K562 (cell line): Measurements from ENCODE around the gene PARD3B. TPM values are rescaled to one million over a fixed set of nuclear protein-coding genes. Genes with fewer than 3 reads are reported as not detected.
A peak's percentile ranks its signal among the peaks of the same experiment; 100 is the strongest.

Experiments used
- ATAC-seq: fragments of 200-7000 bp; cut with Tn5 transposase; 3 replicates; pipeline ENCODE4 v1.9.1; 2020; ENCODE audit warnings: moderate library complexity
- BruUV-seq: library from RNA; stranded (reverse); fragments of 400-500 nt; replicated peaks from 2 replicates; lab custom pipeline; 2021; lab: Mats Ljungman, UMichigan
- CTCF ChIA-PET: fragments of 300-600 bp; formaldehyde crosslinking; extraction: SDS; loops from one replicate; lab custom pipeline; 2021; ENCODE audit warnings: low intra/inter-chr PET ratio; lab: Yijun Ruan, JAX
- POLR2A ChIA-PET: fragments of 300-600, 350-650 bp; sonication (Branson Sonifier 250); formaldehyde crosslinking; extraction: SDS; loops from one replicate; lab custom pipeline; 2021; ENCODE audit warnings: antibody characterized with exemption, inconsistent platforms; lab: Yijun Ruan, JAX
- DNase-seq, 4 experiments: peaks; one replicate each; pipeline versions ENCODE4 v3.0.0 to v3.0.0-alpha.2; 2011 to 2018; ENCODE audit warnings: low spot score in 3 of 4, mixed read lengths in 3 of 4; ENCODE audit errors: extremely low read depth in 1 of 4
- FAIRE-seq: peaks from 2 replicates; lab custom pipeline; 2011; peaks lifted over from hg19 to GRCh38; lab: Jason Lieb, UNC
- H2AFZ ChIP-seq: 2 replicates; pipeline ENCODE4 v1.6.0; 2011; ENCODE audit warnings: low read depth, low read length, control low read depth, inconsistent platforms
- H3K27ac ChIP-seq: fragments of 200-600 bp; 3 replicates; pipeline ENCODE4 v1.8.0; 2011; ENCODE audit warnings: low read depth, mild to moderate bottlenecking, control low read depth, inconsistent platforms, low read length, moderate library complexity, mixed read lengths; ENCODE audit errors: extremely low read depth
- H3K27me3 ChIP-seq, 2 experiments: fragments of 300-600 bp in 1 of 2; 2 replicates in 1 of 2; 3 replicates in 1 of 2; pipeline versions ENCODE4 v1.6.0 to v1.8.0; 2011; ENCODE audit warnings: inconsistent platforms in 2 of 2, low read length in 2 of 2, mild to moderate bottlenecking in 1 of 2, mixed read lengths in 1 of 2, moderate library complexity in 1 of 2; ENCODE audit not compliant: control insufficient read depth in 2 of 2, insufficient read depth in 2 of 2
- H3K36me3 ChIP-seq: fragments of 300-600 bp; 3 replicates; pipeline ENCODE4 v1.8.0; 2011; ENCODE audit warnings: mild to moderate bottlenecking, low read length, inconsistent platforms; ENCODE audit not compliant: control insufficient read depth, insufficient read depth
- H3K4me1 ChIP-seq, 2 experiments: fragments of 200-600 bp in 1 of 2; replicated peaks in 1 of 2; 2 replicates in 1 of 2; 3 replicates in 1 of 2; pipeline versions ENCODE4 v1.5.1 to v1.8.0; 2011; ENCODE audit warnings: inconsistent platforms in 2 of 2, low read length in 2 of 2, mild to moderate bottlenecking in 1 of 2, mixed read lengths in 1 of 2, moderate library complexity in 1 of 2; ENCODE audit not compliant: control insufficient read depth in 2 of 2, insufficient read depth in 2 of 2
- H3K4me2 ChIP-seq: 2 replicates; pipeline ENCODE4 v1.6.1; 2011; ENCODE audit warnings: low read length, control low read depth, inconsistent platforms, mixed read lengths; ENCODE audit not compliant: insufficient read depth
- H3K4me3 ChIP-seq: fragments of 200-600 bp; sonication (generic), shearing (Covaris generic); 2 replicates; pipeline ENCODE4 v1.5.1; 2016; ENCODE audit warnings: control low read depth, inconsistent platforms
- H3K79me2 ChIP-seq: fragments of 200-600 bp; 3 replicates; pipeline ENCODE4 v1.8.0; 2011; ENCODE audit warnings: low read length, inconsistent platforms; ENCODE audit not compliant: control insufficient read depth, insufficient read depth
- H3K9ac ChIP-seq, 2 experiments: 2 replicates each; pipeline versions ENCODE4 v1.6.0 to v1.6.1; 2011; ENCODE audit warnings: low read depth in 2 of 2, low read length in 2 of 2, control low read depth in 1 of 2, inconsistent platforms in 1 of 2, mild to moderate bottlenecking in 1 of 2, mixed read lengths in 1 of 2; ENCODE audit not compliant: insufficient read depth in 1 of 2
- H3K9me1 ChIP-seq: one replicate; pipeline ENCODE4 v1.6.0; 2011; ENCODE audit warnings: inconsistent platforms, mild to moderate bottlenecking, low read length, moderate library complexity; ENCODE audit not compliant: control insufficient read depth, insufficient read depth
- H3K9me3 ChIP-seq: replicated peaks from 2 replicates; pipeline ENCODE4 v1.5.1; 2011; ENCODE audit warnings: low read depth, low read length, inconsistent platforms; ENCODE audit not compliant: control insufficient read depth, insufficient read depth
- H4K20me1 ChIP-seq: replicated peaks from 2 replicates; pipeline ENCODE4 v1.6.1; 2011; ENCODE audit warnings: low read length, inconsistent platforms, mixed read lengths; ENCODE audit not compliant: control insufficient read depth, insufficient read depth
- BCOR ChIP-seq: fragments of 450-650 bp; IDR thresholded peaks from 2 replicates; pipeline ENCODE4 v1.6.1; 2016
- DPF2 ChIP-seq: fragments of 450-650 bp; IDR thresholded peaks from 2 replicates; pipeline ENCODE4 v1.6.1; 2016
- FOSL1 ChIP-seq: fragments of 200-800 bp; sonication (Bioruptor generic); conservative IDR thresholded peaks from 2 replicates; pipeline ENCODE4 v1.6.1; 2016; ENCODE audit warnings: missing genetic modification characterization, missing compliant biosample characterization
- FOXM1 ChIP-seq, 2 experiments: fragments of 450-650 bp in 1 of 2; sonication (generic) in 1 of 2; formaldehyde crosslinking in 1 of 2; IDR thresholded peaks; 2 replicates each; pipeline versions ENCODE4 v1.6.1 to v1.9.0; 2017 to 2022; ENCODE audit warnings: low read depth in 2 of 2, mild to moderate bottlenecking in 2 of 2, missing genetic modification reagents in 1 of 2, moderate library complexity in 1 of 2
- JUND ChIP-seq, 2 experiments: IDR thresholded peaks; 2 replicates in 1 of 2; 3 replicates in 1 of 2; pipeline ENCODE4 v1.6.1; 2011; ENCODE audit warnings: borderline replicate concordance in 2 of 2, low read depth in 2 of 2, low read length in 2 of 2, improper control_type of control experiment in 1 of 2, missing biosample characterization in 1 of 2, missing genetic modification characterization in 1 of 2, missing genetic modification reagents in 1 of 2
- MCM5 ChIP-seq: fragments of 450-650 bp; IDR thresholded peaks from 2 replicates; pipeline ENCODE4 v1.6.1; 2016; ENCODE audit warnings: low read depth
- NFIX ChIP-seq: fragments of 250-450 bp; sonication (Bioruptor Pico); IDR thresholded peaks from 2 replicates; pipeline ENCODE4 v1.4.0; 2020; ENCODE audit warnings: low read depth, mild to moderate bottlenecking, moderate library complexity
- NR0B1 ChIP-seq: fragments of 450-650 bp; IDR thresholded peaks from one replicate; pipeline ENCODE4 v1.6.1; 2018; ENCODE audit warnings: mild to moderate bottlenecking, moderate library complexity; ENCODE audit not compliant: partially characterized antibody
- NR2C2 ChIP-seq, 2 experiments: fragments of 200-800 bp in 1 of 2; sonication (Bioruptor generic) in 1 of 2; sonication (generic) in 1 of 2; formaldehyde crosslinking in 1 of 2; IDR thresholded peaks; 2 replicates each; pipeline versions ENCODE4 v1.6.1 to v1.8.0; 2016 to 2022; ENCODE audit warnings: mild to moderate bottlenecking in 1 of 2, missing compliant biosample characterization in 1 of 2, missing genetic modification characterization in 1 of 2, missing genetic modification reagents in 1 of 2
- TSHZ1 ChIP-seq: fragments of 250-450 bp; sonication (Bioruptor Pico); IDR thresholded peaks from 2 replicates; pipeline ENCODE4 v1.4.0; 2020; ENCODE audit warnings: mild to moderate bottlenecking, moderate library complexity
- ZNF324 ChIP-seq: fragments of 250-450 bp; sonication (Bioruptor Pico); IDR thresholded peaks from 2 replicates; pipeline ENCODE4 v1.4.0; 2020; ENCODE audit warnings: mild to moderate bottlenecking
- WGBS: fragments of 100-300 bp; shearing (Covaris generic); methylation state at CpG from one replicate; pipeline ENCODE4 v1.1.6; 2016; ENCODE audit warnings: low coverage, mixed read lengths; ENCODE audit not compliant: insufficient coverage; ENCODE audit errors: missing lambda C conversion rate; 5-methylcytosine and 5-hydroxymethylcytosine counted together
- in situ Hi-C: fragments of 300-500 bp; cut with MboI; formaldehyde crosslinking; loops from 4 replicates; pipeline ENCODE4 v1.15.0; 2018; ENCODE audit warnings: inconsistent platforms, mixed read lengths
- intact Hi-C: fragments of 100-400 bp; cut with micrococcal nuclease; formaldehyde crosslinking; loops from 2 replicates; pipeline ENCODE4 v1.14.2; 2022
- polyA plus RNA-seq, 8 experiments: library from polyadenylated mRNA; depleted of rRNA in 4 of 8; stranded (reverse) in 5 of 8; unstranded in 3 of 8; fragments of >200 nt; fragmentation: Nextera tagmentation in 2 of 8; fragmentation: Illumina TruSeq in 1 of 8; extraction: Ambion mirVana in 2 of 8; extraction: Trizol in 1 of 8; gene quantifications; 2 replicates each; pipeline versions ENCODE4 v1.2.1 to v1.2.3, GENCODE V29; 2011 to 2014; ENCODE audit warnings: inconsistent platforms in 1 of 8, missing spikeins in 1 of 8
- total RNA-seq, 7 experiments: library from RNA; depleted of rRNA in 6 of 7; stranded (reverse); fragments of >200 nt in 6 of 7; fragmentation: Illumina TruSeq in 2 of 7; extraction: Trizol in 2 of 7; gene quantifications; 2 replicates each; pipeline versions ENCODE4 v1.2.1 to v1.2.3, GENCODE V29; 2011 to 2021; ENCODE audit warnings: low replicate concordance in 1 of 7
- TF ChIP-seq, protein P1 (sequence below): fragments of 250-450 bp; sonication (Bioruptor Pico); IDR thresholded peaks from 2 replicates; pipeline ENCODE4 v1.5.0; 2020; ENCODE audit warnings: mild to moderate bottlenecking

PARD3B gene
- total and polyA plus RNA-seq, 9 of the 15 experiments (the other 6 are each of a cell fraction or from before 2014, with no cell fraction given) = 0.15 to 3.0 (median 1.1) TPM

GRCh38 chr2:205428811-205429210 lies 883.5 kb downstream of the PARD3B start (continued):
- no peak for TF ChIP-seq NFIX (CRISPR knock-in tag)

GRCh38 chr2:205435970-205436369 lies 890.7 kb downstream of the PARD3B start:
- Histone ChIP-seq H3K4me2 (no peak overlapping the region), H3K79me2 (no peaks in the 10 kb centered on the region), H4K20me1 (no peaks in the 10 kb centered on the region), H3K36me3 (no peaks in the 10 kb centered on the region), H3K9me3 (no peaks in the 10 kb centered on the region), H3K9me1 (no peaks in the 10 kb centered on the region), H2AFZ (no peak overlapping the region), H3K4me3 (no peak overlapping the region), H3K4me1 (no peaks in the 10 kb centered on the region), H3K27me3 (no peaks in the 10 kb centered on the region), H3K27ac (no peak overlapping the region), H3K9ac (no peak overlapping the region)
- ATAC-seq (no peak), DNase-seq (no peak), FAIRE-seq (no peak)
- BruUV-seq = no TSS peak
- intact Hi-C loops = no loop called here
- POLR2A ChIA-PET = no interaction called here
- in situ Hi-C loops = no loop called here
- 6% methylated on average over 4 of the region's 4 CpGs for WGBS
- TF ChIP-seq DPF2 (0 out of 2 replicates have a peak, but pooled peaks have one; percentile 13), BCOR (no peak), NR2C2 (CRISPR knock-in tag; IDR thresholded peaks at IDR 0.05) (no peak), NR2C2 (tag; IDR thresholded peaks at IDR 0.05) (no peak), NR0B1 (no peak), FOXM1 (IDR thresholded peaks at IDR 0.05; ENCODE audit: low read depth) (no peak), FOXM1 (CRISPR knock-in tag; IDR thresholded peaks at IDR 0.05; ENCODE audit: low read depth) (no peak), JUND (IDR thresholded peaks at IDR 0.05; ENCODE audit: borderline replicate concordance, low read depth, low read length) (no peak), JUND (tag; IDR thresholded peaks at IDR 0.05; ENCODE audit: borderline replicate concordance, low read depth, low read length) (0 out of 3 replicates have a peak, but pooled peaks have one; percentile 21), FOSL1 (tag) (peak; percentile 84), TSHZ1 (no peak), ZNF324 (CRISPR knock-in tag) (no peak), MCM5 (no peak)
- TF ChIP-seq, protein P1, sequence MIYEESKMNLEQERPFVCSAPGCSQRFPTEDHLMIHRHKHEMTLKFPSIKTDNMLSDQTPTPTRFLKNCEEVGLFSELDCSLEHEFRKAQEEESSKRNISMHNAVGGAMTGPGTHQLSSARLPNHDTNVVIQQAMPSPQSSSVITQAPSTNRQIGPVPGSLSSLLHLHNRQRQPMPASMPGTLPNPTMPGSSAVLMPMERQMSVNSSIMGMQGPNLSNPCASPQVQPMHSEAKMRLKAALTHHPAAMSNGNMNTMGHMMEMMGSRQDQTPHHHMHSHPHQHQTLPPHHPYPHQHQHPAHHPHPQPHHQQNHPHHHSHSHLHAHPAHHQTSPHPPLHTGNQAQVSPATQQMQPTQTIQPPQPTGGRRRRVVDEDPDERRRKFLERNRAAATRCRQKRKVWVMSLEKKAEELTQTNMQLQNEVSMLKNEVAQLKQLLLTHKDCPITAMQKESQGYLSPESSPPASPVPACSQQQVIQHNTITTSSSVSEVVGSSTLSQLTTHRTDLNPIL (CRISPR knock-in tag) = no peak
- CTCF ChIA-PET = no interaction called here
